ENCODE measurements around the gene TMEM200A. TPM values are rescaled to one million over a fixed set of nuclear protein-coding genes. Genes with fewer than 3 reads are reported as not detected.

TMEM200A gene
- total RNA-seq, 1 experiment from 2014 or later = 22.9 TPM

DNA sequence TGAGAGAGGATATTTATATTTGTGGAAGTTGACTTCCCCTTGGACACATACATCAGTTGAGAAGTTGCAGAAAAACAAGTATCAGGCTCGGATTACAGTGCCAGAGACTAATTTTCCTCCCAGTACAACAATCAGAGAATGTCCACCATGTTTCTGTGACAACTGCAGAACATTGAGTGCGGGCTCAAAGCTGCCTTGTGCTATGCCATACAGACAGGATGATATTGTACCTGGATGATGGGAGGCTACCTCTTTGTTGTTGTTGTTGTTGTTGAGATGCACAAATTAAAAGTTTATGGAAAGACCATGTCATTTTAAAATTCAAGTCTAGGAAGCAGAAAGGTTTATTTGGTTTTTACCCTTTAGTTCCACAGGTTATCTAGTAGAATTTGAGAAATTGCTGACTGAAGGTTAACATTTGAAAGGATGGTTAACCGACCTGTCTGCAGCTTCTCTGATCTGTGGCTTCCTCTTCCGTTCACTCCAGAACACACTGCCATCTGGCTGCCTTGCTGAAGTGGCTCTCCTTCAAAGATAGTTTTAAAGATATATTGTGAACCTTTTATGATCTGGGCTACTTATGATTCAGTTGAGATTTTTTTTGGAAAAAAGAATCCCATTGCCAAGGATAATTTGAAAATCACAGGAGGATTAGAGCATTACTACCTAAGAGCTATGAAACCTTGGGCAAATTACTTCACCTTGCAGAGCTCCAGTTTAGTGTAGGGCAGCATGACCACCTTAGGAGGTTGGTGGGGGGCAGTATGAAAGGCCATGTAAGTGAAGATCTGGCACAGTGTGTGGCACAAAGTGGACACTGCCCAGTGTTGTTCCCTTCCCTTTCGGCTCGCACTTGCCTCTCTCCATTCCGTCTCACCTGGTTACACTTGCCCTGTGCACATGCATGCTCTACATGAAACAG lies 15.9 kb downstream of the TMEM200A start:
- CTCF ChIA-PET = no interaction called here
- RAD21 ChIA-PET (ENCODE audit: low non-redundant PET in 1 of 2, low total read pairs in 2 of 2, uncharacterized antibody in 2 of 2, unreplicated experiment in 2 of 2) = no interaction called here
- POLR2A ChIA-PET = no interaction called here
- peaks cover 12% of the 10 kb centered on the region for H3K79me2 ChIP-seq (ENCODE audit: insufficient read depth, low read length)
- no peak overlapping the region for H3K4me3 ChIP-seq (replicated peaks in 1 of 2; ENCODE audit: low read depth in 1 of 2, low read length in 2 of 2)
- no peak for ATAC-seq
- no peaks in the 10 kb centered on the region for H3K36me3 ChIP-seq (ENCODE audit: control insufficient read depth in 1 of 2, insufficient read depth in 2 of 2, low read length in 2 of 2)
- TF ChIP-seq, protein P1, sequence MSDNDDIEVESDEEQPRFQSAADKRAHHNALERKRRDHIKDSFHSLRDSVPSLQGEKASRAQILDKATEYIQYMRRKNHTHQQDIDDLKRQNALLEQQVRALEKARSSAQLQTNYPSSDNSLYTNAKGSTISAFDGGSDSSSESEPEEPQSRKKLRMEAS (IDR thresholded peaks at IDR 0.05) = no peak
- TF ChIP-seq, protein P2, sequence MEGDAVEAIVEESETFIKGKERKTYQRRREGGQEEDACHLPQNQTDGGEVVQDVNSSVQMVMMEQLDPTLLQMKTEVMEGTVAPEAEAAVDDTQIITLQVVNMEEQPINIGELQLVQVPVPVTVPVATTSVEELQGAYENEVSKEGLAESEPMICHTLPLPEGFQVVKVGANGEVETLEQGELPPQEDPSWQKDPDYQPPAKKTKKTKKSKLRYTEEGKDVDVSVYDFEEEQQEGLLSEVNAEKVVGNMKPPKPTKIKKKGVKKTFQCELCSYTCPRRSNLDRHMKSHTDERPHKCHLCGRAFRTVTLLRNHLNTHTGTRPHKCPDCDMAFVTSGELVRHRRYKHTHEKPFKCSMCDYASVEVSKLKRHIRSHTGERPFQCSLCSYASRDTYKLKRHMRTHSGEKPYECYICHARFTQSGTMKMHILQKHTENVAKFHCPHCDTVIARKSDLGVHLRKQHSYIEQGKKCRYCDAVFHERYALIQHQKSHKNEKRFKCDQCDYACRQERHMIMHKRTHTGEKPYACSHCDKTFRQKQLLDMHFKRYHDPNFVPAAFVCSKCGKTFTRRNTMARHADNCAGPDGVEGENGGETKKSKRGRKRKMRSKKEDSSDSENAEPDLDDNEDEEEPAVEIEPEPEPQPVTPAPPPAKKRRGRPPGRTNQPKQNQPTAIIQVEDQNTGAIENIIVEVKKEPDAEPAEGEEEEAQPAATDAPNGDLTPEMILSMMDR (IDR thresholded peaks at IDR 0.05 in 2 of 3, conservative IDR thresholded peaks at IDR 0.05 in 1 of 3; ENCODE audit: borderline replicate concordance in 1 of 3, insufficient read depth in 1 of 3, low read depth in 2 of 3, low read length in 2 of 3) = no peak
- TF ChIP-seq, protein P3, sequence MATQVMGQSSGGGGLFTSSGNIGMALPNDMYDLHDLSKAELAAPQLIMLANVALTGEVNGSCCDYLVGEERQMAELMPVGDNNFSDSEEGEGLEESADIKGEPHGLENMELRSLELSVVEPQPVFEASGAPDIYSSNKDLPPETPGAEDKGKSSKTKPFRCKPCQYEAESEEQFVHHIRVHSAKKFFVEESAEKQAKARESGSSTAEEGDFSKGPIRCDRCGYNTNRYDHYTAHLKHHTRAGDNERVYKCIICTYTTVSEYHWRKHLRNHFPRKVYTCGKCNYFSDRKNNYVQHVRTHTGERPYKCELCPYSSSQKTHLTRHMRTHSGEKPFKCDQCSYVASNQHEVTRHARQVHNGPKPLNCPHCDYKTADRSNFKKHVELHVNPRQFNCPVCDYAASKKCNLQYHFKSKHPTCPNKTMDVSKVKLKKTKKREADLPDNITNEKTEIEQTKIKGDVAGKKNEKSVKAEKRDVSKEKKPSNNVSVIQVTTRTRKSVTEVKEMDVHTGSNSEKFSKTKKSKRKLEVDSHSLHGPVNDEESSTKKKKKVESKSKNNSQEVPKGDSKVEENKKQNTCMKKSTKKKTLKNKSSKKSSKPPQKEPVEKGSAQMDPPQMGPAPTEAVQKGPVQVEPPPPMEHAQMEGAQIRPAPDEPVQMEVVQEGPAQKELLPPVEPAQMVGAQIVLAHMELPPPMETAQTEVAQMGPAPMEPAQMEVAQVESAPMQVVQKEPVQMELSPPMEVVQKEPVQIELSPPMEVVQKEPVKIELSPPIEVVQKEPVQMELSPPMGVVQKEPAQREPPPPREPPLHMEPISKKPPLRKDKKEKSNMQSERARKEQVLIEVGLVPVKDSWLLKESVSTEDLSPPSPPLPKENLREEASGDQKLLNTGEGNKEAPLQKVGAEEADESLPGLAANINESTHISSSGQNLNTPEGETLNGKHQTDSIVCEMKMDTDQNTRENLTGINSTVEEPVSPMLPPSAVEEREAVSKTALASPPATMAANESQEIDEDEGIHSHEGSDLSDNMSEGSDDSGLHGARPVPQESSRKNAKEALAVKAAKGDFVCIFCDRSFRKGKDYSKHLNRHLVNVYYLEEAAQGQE (IDR thresholded peaks at IDR 0.05; ENCODE audit: low read depth) = no peak
- TF ChIP-seq, protein P4, sequence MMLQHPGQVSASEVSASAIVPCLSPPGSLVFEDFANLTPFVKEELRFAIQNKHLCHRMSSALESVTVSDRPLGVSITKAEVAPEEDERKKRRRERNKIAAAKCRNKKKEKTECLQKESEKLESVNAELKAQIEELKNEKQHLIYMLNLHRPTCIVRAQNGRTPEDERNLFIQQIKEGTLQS (IDR thresholded peaks at IDR 0.05) = no peak
- no peak for TF ChIP-seq ZNF274 (IDR thresholded peaks at IDR 0.05; ENCODE audit: low read depth, low read length)
- no peak for TF ChIP-seq SRF (IDR thresholded peaks at IDR 0.05; ENCODE audit: low read depth)
- TF ChIP-seq POLR2A (IDR thresholded peaks at IDR 0.05; ENCODE audit: borderline replicate concordance, extremely low read depth, insufficient read depth, insufficient read length) = no peak
- TF ChIP-seq ELF1 (IDR thresholded peaks at IDR 0.05; ENCODE audit: borderline replicate concordance, low read depth) = no peak
- TF ChIP-seq SIN3A (IDR thresholded peaks at IDR 0.05; ENCODE audit: low read depth) = no peak
- no peak for TF ChIP-seq EGR1 (IDR thresholded peaks at IDR 0.05; ENCODE audit: low read depth)
- TF ChIP-seq CBX3 (IDR thresholded peaks at IDR 0.05; ENCODE audit: low read depth) = no peak
- no peak for TF ChIP-seq JUND (IDR thresholded peaks at IDR 0.05)
- TF ChIP-seq TCF7L2 (IDR thresholded peaks at IDR 0.05; ENCODE audit: borderline replicate concordance, extremely low read depth, insufficient read depth, insufficient read length) = no peak
- H3K27me3 ChIP-seq (ENCODE audit: insufficient read depth, low read length) = no peaks in the 10 kb centered on the region
- H3K4me2 ChIP-seq (ENCODE audit: low read length) = no peak overlapping the region
- H3K27ac ChIP-seq (ENCODE audit: low read depth, low read length) = no peak overlapping the region
- no TSS peak for BruUV-seq (replicated peaks)
- no peaks in the 10 kb centered on the region for H4K20me1 ChIP-seq (ENCODE audit: insufficient read depth)
- H2AFZ ChIP-seq (ENCODE audit: low read depth, low read length, poor library complexity, severe bottlenecking) = no peak overlapping the region
- no peaks in the 10 kb centered on the region for H3K9me3 ChIP-seq (ENCODE audit: control insufficient read depth in 1 of 2, insufficient read depth in 1 of 2, low read depth in 1 of 2, low read length in 2 of 2)
- H3K4me1 ChIP-seq (ENCODE audit: control insufficient read depth in 1 of 2, insufficient read depth in 2 of 2, low read length in 2 of 2) = no peaks in the 10 kb centered on the region
- H3K9me2 ChIP-seq (ENCODE audit: insufficient read depth) = no peaks in the 10 kb centered on the region
- no peak for DNase-seq (ENCODE audit: low read depth, low spot score)
- intact Hi-C loops (cut with micrococcal nuclease) = no loop called here
- H3K9ac ChIP-seq (ENCODE audit: low read length) = no peak overlapping the region
